Measurements from ENCODE around the gene KRT36. TPM values are rescaled to one million over a fixed set of nuclear protein-coding genes. Genes with fewer than 3 reads are reported as not detected.

KRT36 gene
- total and polyA plus RNA-seq, 2 experiments from 2014 or later, result not detected

DNA sequence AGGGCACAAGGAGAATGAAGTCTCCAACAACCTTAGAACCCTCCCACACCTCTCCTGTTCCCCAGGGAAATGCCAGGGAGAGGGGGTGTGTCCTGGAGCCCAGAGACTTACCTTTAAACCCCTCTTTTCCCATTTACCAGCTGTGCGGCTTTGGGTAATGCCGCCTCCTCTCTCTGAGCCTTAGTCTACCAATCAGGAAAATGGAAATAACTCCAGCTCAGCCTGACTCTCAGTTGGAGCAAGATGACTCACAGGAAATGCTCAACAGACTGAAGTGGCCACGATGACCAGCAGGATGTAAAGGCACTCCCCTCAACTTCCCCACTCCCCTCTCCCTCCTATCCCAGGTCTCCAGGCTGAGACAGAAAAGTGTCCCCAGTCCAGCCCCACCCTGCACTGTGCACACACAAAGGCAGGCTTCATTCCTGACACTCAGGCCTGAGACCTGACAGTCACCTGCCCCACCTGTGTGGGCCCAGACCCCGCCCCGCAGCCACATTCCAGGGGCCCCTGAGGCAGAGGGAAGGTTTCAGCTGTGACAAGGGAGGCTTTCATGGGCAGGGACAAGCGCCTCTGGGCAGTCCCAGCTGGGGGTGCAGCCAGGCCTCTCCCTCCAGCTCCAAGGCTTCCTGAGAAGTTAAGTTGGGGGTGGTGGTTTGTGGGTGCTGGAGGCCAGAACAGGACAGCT lies 32.0 kb upstream of the KRT36 start:
- Histone ChIP-seq H3K4me3 (no peak overlapping the region), H3K4me1 (ENCODE audit: insufficient read depth) (peaks cover 12% of the 10 kb centered on the region; the same call in 1 of the 2 replicates), H3K9me2 (ENCODE audit: insufficient read depth) (no peaks in the 10 kb centered on the region), H2AFZ (no peak overlapping the region), H3K79me2 (replicated peaks; ENCODE audit: insufficient read depth) (peaks cover 7% of the 10 kb centered on the region), H3K4me2 (peak overlapping the region; percentile 48; the same call in 1 of the 2 replicates), H3K27ac (ENCODE audit: low read depth) (peak overlapping the region; percentile 69), H3F3A (replicated peaks; ENCODE audit: low read depth) (0 out of 2 replicates have a peak, but pooled peaks cover 4% of the 10 kb centered on the region), H3K27me3 (ENCODE audit: insufficient read depth) (no peaks in the 10 kb centered on the region), H4K20me1 (replicated peaks; ENCODE audit: insufficient read depth) (peaks cover 7% of the 10 kb centered on the region; the same call in 1 of the 2 replicates), H3K36me3 (ENCODE audit: insufficient read depth) (0 out of 2 replicates have a peak, but pooled peaks cover 9% of the 10 kb centered on the region)
- H3K36me3 Mint-ChIP-seq (ENCODE audit: low read depth), result peaks cover 36% of the 10 kb centered on the region
- H3K4me1 Mint-ChIP-seq, result peaks cover 26% of the 10 kb centered on the region
- no peak overlapping the region for H3K4me3 Mint-ChIP-seq
- H3K27ac Mint-ChIP-seq, result peak overlapping the region; percentile 20
- H3K9me3 Mint-ChIP-seq, result no peaks in the 10 kb centered on the region
- TF ChIP-seq, protein P1, sequence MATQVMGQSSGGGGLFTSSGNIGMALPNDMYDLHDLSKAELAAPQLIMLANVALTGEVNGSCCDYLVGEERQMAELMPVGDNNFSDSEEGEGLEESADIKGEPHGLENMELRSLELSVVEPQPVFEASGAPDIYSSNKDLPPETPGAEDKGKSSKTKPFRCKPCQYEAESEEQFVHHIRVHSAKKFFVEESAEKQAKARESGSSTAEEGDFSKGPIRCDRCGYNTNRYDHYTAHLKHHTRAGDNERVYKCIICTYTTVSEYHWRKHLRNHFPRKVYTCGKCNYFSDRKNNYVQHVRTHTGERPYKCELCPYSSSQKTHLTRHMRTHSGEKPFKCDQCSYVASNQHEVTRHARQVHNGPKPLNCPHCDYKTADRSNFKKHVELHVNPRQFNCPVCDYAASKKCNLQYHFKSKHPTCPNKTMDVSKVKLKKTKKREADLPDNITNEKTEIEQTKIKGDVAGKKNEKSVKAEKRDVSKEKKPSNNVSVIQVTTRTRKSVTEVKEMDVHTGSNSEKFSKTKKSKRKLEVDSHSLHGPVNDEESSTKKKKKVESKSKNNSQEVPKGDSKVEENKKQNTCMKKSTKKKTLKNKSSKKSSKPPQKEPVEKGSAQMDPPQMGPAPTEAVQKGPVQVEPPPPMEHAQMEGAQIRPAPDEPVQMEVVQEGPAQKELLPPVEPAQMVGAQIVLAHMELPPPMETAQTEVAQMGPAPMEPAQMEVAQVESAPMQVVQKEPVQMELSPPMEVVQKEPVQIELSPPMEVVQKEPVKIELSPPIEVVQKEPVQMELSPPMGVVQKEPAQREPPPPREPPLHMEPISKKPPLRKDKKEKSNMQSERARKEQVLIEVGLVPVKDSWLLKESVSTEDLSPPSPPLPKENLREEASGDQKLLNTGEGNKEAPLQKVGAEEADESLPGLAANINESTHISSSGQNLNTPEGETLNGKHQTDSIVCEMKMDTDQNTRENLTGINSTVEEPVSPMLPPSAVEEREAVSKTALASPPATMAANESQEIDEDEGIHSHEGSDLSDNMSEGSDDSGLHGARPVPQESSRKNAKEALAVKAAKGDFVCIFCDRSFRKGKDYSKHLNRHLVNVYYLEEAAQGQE (IDR thresholded peaks at IDR 0.05; ENCODE audit: unreplicated experiment), result no peak
- TF ChIP-seq POLR2AphosphoS5 (IDR thresholded peaks at IDR 0.05; ENCODE audit: low read depth) (0 out of 2 replicates have a peak, but pooled peaks have one; percentile 1), ZNF331 (CRISPR knock-in tag; IDR thresholded peaks at IDR 0.05; ENCODE audit: low read depth) (no peak), EZH2phosphoT487 (IDR thresholded peaks at IDR 0.05; ENCODE audit: unreplicated experiment) (no peak)
- DNase-seq (ENCODE audit: low spot score) (peak; percentile 65), ATAC-seq (peak; percentile 67)
- peaks cover 13% of the 10 kb centered on the region for H3K27me3 Mint-ChIP-seq (ENCODE audit: insufficient read depth, low read depth, poor library complexity)

DNA sequence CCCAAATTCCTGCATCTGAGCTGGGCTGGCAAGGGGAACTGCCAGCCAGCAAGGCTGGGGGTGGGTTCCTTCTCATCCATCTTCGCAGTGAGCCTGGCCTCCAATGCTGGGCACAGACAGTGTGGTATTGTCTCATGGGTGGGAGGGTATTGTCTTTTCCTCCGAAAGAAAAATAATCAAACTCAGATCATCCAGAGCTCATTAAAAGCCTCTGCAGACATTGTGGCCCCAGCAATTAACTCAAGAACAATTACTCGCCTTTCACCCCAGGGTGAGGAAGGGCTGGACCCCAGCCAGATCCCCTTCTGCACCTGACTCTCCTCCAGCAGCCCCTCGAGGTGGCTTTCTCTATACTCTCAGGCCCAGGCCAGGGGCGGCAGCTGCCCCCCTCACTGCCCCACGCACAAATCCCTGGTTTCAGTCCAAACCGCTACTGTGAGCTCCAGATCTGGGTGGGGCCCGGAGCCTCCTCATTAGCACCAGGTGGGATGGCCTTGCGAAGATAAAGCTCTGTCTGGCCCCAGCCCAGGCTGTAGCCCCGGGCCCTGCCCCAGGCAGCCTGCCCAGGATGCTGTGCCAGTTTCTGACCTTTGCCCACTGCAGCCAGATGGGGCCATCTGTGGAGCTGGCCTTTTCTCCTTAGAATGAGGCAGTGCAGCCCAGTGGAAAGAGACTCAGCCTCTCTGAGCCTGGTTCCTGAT lies 31.3 kb upstream of the KRT36 start:
- no peak for DNase-seq (ENCODE audit: low spot score)
- Histone ChIP-seq H3K4me3 (no peak overlapping the region), H2AFZ (no peak overlapping the region), H3K27ac (ENCODE audit: low read depth) (no peak overlapping the region), H3K36me3 (ENCODE audit: insufficient read depth) (0 out of 2 replicates have a peak, but pooled peaks cover 9% of the 10 kb centered on the region), H3K4me1 (ENCODE audit: insufficient read depth) (peaks cover 12% of the 10 kb centered on the region; the same call in 1 of the 2 replicates), H4K20me1 (replicated peaks; ENCODE audit: insufficient read depth) (no peaks in the 10 kb centered on the region; the same call in 1 of the 2 replicates), H3K79me2 (replicated peaks; ENCODE audit: insufficient read depth) (no peaks in the 10 kb centered on the region), H3K9me2 (ENCODE audit: insufficient read depth) (no peaks in the 10 kb centered on the region), H3F3A (replicated peaks; ENCODE audit: low read depth) (0 out of 2 replicates have a peak, but pooled peaks cover 4% of the 10 kb centered on the region), H3K27me3 (ENCODE audit: insufficient read depth) (no peaks in the 10 kb centered on the region), H3K4me2 (no peak overlapping the region)
- Mint-ChIP-seq H3K27ac (no peak overlapping the region; the same call in 1 of the 2 replicates), H3K36me3 (ENCODE audit: low read depth) (peaks cover 31% of the 10 kb centered on the region), H3K27me3 (ENCODE audit: insufficient read depth, low read depth, poor library complexity) (peaks cover 13% of the 10 kb centered on the region), H3K9me3 (no peaks in the 10 kb centered on the region), H3K4me3 (no peak overlapping the region), H3K4me1 (peaks cover 25% of the 10 kb centered on the region)
- peak; percentile 10; the same call in 2 of the 3 replicates for ATAC-seq
- TF ChIP-seq CREB1 (CRISPR knock-in tag; IDR thresholded peaks at IDR 0.05; ENCODE audit: low read depth) (no peak), NANOG (IDR thresholded peaks at IDR 0.05; ENCODE audit: borderline replicate concordance) (no peak), ZNF114 (CRISPR knock-in tag; IDR thresholded peaks at IDR 0.05) (no peak), EZH2 (IDR thresholded peaks at IDR 0.05; ENCODE audit: low read depth, unreplicated experiment) (no peak), ZNF331 (CRISPR knock-in tag; IDR thresholded peaks at IDR 0.05; ENCODE audit: low read depth) (no peak)
- TF ChIP-seq, protein P2, sequence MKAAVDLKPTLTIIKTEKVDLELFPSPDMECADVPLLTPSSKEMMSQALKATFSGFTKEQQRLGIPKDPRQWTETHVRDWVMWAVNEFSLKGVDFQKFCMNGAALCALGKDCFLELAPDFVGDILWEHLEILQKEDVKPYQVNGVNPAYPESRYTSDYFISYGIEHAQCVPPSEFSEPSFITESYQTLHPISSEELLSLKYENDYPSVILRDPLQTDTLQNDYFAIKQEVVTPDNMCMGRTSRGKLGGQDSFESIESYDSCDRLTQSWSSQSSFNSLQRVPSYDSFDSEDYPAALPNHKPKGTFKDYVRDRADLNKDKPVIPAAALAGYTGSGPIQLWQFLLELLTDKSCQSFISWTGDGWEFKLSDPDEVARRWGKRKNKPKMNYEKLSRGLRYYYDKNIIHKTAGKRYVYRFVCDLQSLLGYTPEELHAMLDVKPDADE (IDR thresholded peaks at IDR 0.05), result no peak
